Measurements from ENCODE around the gene RASGRF1.

Gene RASGRF1

GRCh38 chr15:78977091-78977571 is 113.4 kb downstream of the RASGRF1 start:
- no peak for TF ChIP-seq POLR2AphosphoS5 (IDR thresholded peaks at IDR 0.05; ENCODE audit: borderline replicate concordance, low read depth, low read length)
- TF ChIP-seq FOXP2 (optimal IDR thresholded peaks at IDR 0.05; ENCODE audit: control extremely low read depth, extremely low read length, insufficient read depth): no peak
- TF ChIP-seq EZH2 (IDR thresholded peaks at IDR 0.05): no peak
- Histone ChIP-seq H3K27ac (no peak overlapping the region), H3K9me3 (ENCODE audit: low read depth, low read length) (no peaks in the 10 kb centered on the region), H3K4me3 (no peak overlapping the region), H3K36me3 (ENCODE audit: insufficient read depth, low read length) (no peaks in the 10 kb centered on the region), H3K9ac (ENCODE audit: insufficient read length) (no peak overlapping the region)
- no peak for DNase-seq (ENCODE audit: low read depth, low spot score)

DNA sequence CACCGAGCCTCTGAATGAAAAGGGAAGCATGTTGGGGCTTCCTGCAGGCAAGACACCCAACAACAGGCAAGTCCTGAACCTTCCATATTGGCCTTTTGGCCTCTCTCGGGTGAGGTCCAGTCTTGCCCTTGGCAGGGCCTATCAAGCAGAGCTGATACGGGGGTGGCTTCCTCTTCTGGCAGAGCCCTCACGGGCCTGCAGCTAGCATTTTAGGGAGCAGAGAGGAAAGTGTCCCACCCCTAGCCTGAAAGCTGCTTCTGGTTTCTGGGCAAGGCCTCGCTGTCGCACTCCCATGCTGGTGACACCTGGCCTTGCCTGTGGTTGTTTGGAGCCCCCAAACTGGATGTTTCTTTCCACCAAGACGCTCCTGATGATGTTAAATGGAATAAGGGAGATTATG is 113.9 kb downstream of the RASGRF1 start:
- no peak for DNase-seq (ENCODE audit: low read depth, low spot score)
- Histone ChIP-seq H3K36me3 (ENCODE audit: insufficient read depth, low read length) (no peaks in the 10 kb centered on the region), H3K4me3 (no peak overlapping the region), H3K9me3 (ENCODE audit: low read depth, low read length) (no peaks in the 10 kb centered on the region), H3K27ac (no peak overlapping the region), H3K9ac (ENCODE audit: insufficient read length) (no peak overlapping the region)
- TF ChIP-seq POLR2AphosphoS5 (IDR thresholded peaks at IDR 0.05; ENCODE audit: borderline replicate concordance, low read depth, low read length) (no peak), EZH2 (IDR thresholded peaks at IDR 0.05) (no peak), FOXP2 (optimal IDR thresholded peaks at IDR 0.05; ENCODE audit: control extremely low read depth, extremely low read length, insufficient read depth) (no peak)

DNA sequence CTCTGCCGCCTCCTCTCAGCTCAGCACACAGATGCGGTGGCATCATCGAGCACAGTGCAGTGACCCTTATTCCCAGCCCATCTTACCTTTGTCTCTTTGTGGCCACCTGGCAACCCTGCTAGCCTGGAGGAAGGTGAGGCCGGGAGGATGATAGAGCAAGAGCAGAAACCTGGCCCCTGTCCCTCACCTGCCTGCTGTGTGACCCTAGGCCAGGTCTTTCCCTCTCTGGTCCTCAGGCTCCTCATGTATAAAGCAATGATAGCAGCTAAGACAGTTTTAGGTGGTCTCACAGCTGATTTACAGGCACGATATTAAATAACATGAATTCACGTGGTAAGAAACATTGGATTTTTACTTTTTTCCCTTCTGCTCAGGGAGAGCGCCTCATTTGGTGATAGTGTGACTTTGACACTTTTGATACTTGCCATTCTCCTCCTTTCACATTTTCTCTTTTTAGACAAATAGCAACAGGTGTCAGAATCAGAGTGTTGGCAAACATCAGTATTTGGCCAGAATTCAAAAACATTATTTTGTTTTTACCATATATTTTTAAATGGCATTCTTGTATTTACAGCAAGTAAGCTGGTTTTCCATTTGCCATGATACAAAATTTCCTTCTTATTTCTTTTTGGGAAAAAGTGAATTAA is 116.2 kb downstream of the RASGRF1 start:
- no peak for DNase-seq (ENCODE audit: low read depth, low spot score)
- no peak overlapping the region for H3K4me3 ChIP-seq
- H3K9me3 ChIP-seq (ENCODE audit: low read depth, low read length): no peaks in the 10 kb centered on the region
- H3K9ac ChIP-seq (ENCODE audit: insufficient read length): no peak overlapping the region
- TF ChIP-seq POLR2AphosphoS5 (IDR thresholded peaks at IDR 0.05; ENCODE audit: borderline replicate concordance, low read depth, low read length) (no peak), EZH2 (IDR thresholded peaks at IDR 0.05) (no peak)
- no peak overlapping the region for H3K27ac ChIP-seq
- no peaks in the 10 kb centered on the region for H3K36me3 ChIP-seq (ENCODE audit: insufficient read depth, low read length)

DNA sequence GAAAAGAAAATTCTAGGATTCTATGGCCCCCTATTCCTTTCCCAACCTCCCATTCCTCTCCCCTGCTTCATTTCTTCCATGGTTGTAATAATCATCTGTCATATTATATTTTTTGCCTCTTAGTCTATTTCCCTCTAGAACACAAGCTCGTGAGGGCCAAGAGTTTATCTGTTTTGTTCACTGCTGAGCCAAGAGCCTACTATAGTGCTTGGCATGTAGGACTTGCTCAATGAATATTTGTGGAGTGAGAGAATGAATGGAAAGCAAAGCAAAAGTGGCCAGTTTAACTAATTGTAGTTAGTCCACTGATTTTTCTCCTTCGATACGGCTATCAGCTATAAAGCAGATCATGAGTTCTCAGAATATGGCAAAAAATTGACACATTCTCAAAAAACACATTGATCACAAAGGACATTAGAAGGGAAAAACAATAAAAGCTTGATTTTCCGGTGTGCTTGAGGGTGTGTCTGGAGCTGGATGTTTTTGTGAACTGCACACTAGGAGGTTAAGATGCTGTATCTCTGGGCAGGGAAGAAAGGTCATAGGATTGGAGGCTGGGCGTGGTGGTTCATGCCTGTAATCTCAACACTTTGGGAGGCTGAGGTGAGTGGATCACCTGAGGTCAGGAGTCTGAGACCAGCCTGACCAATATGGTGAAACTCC is 120.8 kb downstream of the RASGRF1 start:
- TF ChIP-seq POLR2AphosphoS5 (IDR thresholded peaks at IDR 0.05; ENCODE audit: borderline replicate concordance, low read depth, low read length) (no peak), EZH2 (IDR thresholded peaks at IDR 0.05) (no peak), FOXP2 (optimal IDR thresholded peaks at IDR 0.05; ENCODE audit: control extremely low read depth, extremely low read length, insufficient read depth) (no peak)
- Histone ChIP-seq H3K27ac (no peak overlapping the region), H3K9me3 (ENCODE audit: low read depth, low read length) (no peaks in the 10 kb centered on the region), H3K9ac (ENCODE audit: insufficient read length) (no peak overlapping the region), H3K4me3 (no peak overlapping the region), H3K36me3 (ENCODE audit: insufficient read depth, low read length) (no peaks in the 10 kb centered on the region)
- no peak for DNase-seq (ENCODE audit: low read depth, low spot score)

GRCh38 chr15:78968539-78969271 is 121.9 kb downstream of the RASGRF1 start:
- H3K36me3 ChIP-seq (ENCODE audit: insufficient read depth, low read length): no peaks in the 10 kb centered on the region
- no peak for DNase-seq (ENCODE audit: low read depth, low spot score)
- no peaks in the 10 kb centered on the region for H3K9me3 ChIP-seq (ENCODE audit: low read depth, low read length)
- no peak overlapping the region for H3K27ac ChIP-seq
- no peak for TF ChIP-seq EZH2 (IDR thresholded peaks at IDR 0.05)
- H3K4me3 ChIP-seq: no peak overlapping the region
- no peak overlapping the region for H3K9ac ChIP-seq (ENCODE audit: insufficient read length)

DNA sequence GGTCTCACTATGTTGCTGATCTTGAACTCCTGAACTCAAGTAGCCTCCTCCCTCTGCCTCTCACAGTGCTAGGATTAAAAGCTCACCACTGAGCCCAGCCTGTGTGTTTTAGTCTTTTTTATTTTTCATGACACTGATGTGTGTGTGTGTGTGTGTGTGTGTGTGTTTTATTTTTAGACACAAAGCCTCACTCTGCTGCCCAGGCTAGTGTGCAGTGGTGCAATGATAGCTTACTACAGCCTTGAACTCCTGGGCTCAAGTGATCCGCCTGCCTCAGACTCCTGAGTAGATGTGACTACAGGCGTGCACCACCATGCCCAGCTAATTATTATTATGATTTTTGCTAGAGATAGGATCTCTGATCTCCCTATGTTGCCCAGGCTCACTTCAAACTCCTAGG is 122.5 kb downstream of the RASGRF1 start:
- Histone ChIP-seq H3K27ac (no peak overlapping the region), H3K9ac (ENCODE audit: insufficient read length) (no peak overlapping the region), H3K9me3 (ENCODE audit: low read depth, low read length) (no peaks in the 10 kb centered on the region), H3K4me3 (no peak overlapping the region), H3K36me3 (ENCODE audit: insufficient read depth, low read length) (no peaks in the 10 kb centered on the region)
- no peak for DNase-seq (ENCODE audit: low read depth, low spot score)
- TF ChIP-seq POLR2AphosphoS5 (IDR thresholded peaks at IDR 0.05; ENCODE audit: borderline replicate concordance, low read depth, low read length): no peak
- TF ChIP-seq FOXP2 (optimal IDR thresholded peaks at IDR 0.05; ENCODE audit: control extremely low read depth, extremely low read length, insufficient read depth): no peak
- TF ChIP-seq EZH2 (IDR thresholded peaks at IDR 0.05): no peak

GRCh38 chr15:78960308-78960707 is 130.3 kb downstream of the RASGRF1 start:
- no peaks in the 10 kb centered on the region for H3K9me3 ChIP-seq (ENCODE audit: low read depth, low read length)
- no peak for DNase-seq (ENCODE audit: low read depth, low spot score)
- no peak for TF ChIP-seq FOXP2 (optimal IDR thresholded peaks at IDR 0.05; ENCODE audit: control extremely low read depth, extremely low read length, insufficient read depth)
- H3K27ac ChIP-seq: no peak overlapping the region
- H3K4me3 ChIP-seq: no peak overlapping the region
- no peaks in the 10 kb centered on the region for H3K36me3 ChIP-seq (ENCODE audit: insufficient read depth, low read length)
- no peak overlapping the region for H3K9ac ChIP-seq (ENCODE audit: insufficient read length)

DNA sequence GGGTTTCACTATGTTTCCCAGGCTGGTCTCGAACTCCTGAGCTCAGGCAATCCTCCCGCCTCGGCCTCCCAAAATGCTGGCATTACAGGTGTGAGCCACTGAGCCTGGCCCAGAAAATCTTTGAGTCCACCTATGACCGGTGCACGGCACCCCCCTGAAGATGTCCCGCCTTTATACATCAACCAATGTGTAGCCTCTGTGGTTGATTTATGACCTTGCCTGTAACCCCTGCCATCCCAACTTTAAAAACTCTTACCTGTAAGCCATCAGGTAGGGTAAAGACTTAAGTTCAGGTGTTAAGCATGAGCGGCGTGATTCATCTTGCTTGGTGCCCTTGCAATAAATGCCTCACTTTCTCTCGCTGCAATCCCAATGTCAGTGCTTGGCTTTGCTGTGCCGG is 131.2 kb downstream of the RASGRF1 start:
- TF ChIP-seq POLR2AphosphoS5 (IDR thresholded peaks at IDR 0.05; ENCODE audit: borderline replicate concordance, low read depth, low read length): no peak
- no peak for TF ChIP-seq FOXP2 (optimal IDR thresholded peaks at IDR 0.05; ENCODE audit: control extremely low read depth, extremely low read length, insufficient read depth)
- no peak for TF ChIP-seq EZH2 (IDR thresholded peaks at IDR 0.05)
- DNase-seq (ENCODE audit: low read depth, low spot score): no peak
- Histone ChIP-seq H3K9ac (ENCODE audit: insufficient read length) (no peak overlapping the region), H3K36me3 (ENCODE audit: insufficient read depth, low read length) (no peaks in the 10 kb centered on the region), H3K9me3 (ENCODE audit: low read depth, low read length) (no peaks in the 10 kb centered on the region), H3K27ac (no peak overlapping the region), H3K4me3 (no peak overlapping the region)

Measured in SK-N-MC (cell line).